Karpas-422 (cell line): ENCODE data around the gene PARP15. TPM values are rescaled to one million over a fixed set of nuclear protein-coding genes. Genes with fewer than 3 reads are reported as not detected.
"Not testable (repeated sequence)": the region's sequence is repeated elsewhere in the genome, so short reads cannot be mapped to it uniquely, and the experiment has no call there.

Experiments
- DNase-seq: peaks from one replicate; pipeline ENCODE4 v3.0.0-alpha.2; 2015
- H2AFZ ChIP-seq: fragments of 200-600 bp; sonication (generic); 2 replicates; pipeline ENCODE4 v1.6.1; 2014; ENCODE audit warnings: antibody characterized with exemption, low read length, mixed read lengths
- H3K27ac ChIP-seq: fragments of 200-600 bp; sonication (generic); 2 replicates; pipeline ENCODE4 v1.5.1; 2014; ENCODE audit warnings: mild to moderate bottlenecking, low read length, moderate library complexity
- H3K27me3 ChIP-seq: fragments of 200-600 bp; sonication (generic); 2 replicates; pipeline ENCODE4 v1.6.1; 2014; ENCODE audit warnings: low read length, mixed read lengths
- H3K36me3 ChIP-seq: fragments of 200-600 bp; sonication (generic); 2 replicates; pipeline ENCODE4 v1.6.1; 2014; ENCODE audit warnings: low read length, mixed read lengths; ENCODE audit not compliant: insufficient read depth
- H3K4me1 ChIP-seq: fragments of 200-600 bp; sonication (generic); 2 replicates; pipeline ENCODE4 v1.6.1; 2014; ENCODE audit warnings: mild to moderate bottlenecking, low read length, mixed read lengths
- H3K4me2 ChIP-seq: fragments of 200-600 bp; sonication (generic); 2 replicates; pipeline ENCODE4 v1.6.1; 2014; ENCODE audit warnings: low read length, low read depth, mild to moderate bottlenecking; ENCODE audit not compliant: poor library complexity, severe bottlenecking
- H3K4me3 ChIP-seq: fragments of 200-600 bp; sonication (generic); 2 replicates; pipeline ENCODE4 v1.5.1; 2014; ENCODE audit warnings: mild to moderate bottlenecking, antibody characterized with exemption, low read length, mixed read lengths
- H3K79me2 ChIP-seq: fragments of 200-600 bp; sonication (generic); 2 replicates; pipeline ENCODE4 v1.6.1; 2014; ENCODE audit warnings: mild to moderate bottlenecking, low read length, mixed read lengths
- H3K9ac ChIP-seq: fragments of 200-600 bp; sonication (generic); 2 replicates; pipeline ENCODE4 v1.6.0; 2014; ENCODE audit warnings: low read length
- H3K9me2 ChIP-seq: fragments of 200-600 bp; sonication (generic), shearing (Covaris generic); replicated peaks from 2 replicates; pipeline ENCODE4 v1.6.0; 2014; ENCODE audit warnings: mild to moderate bottlenecking, low read length, moderate library complexity; ENCODE audit not compliant: insufficient read depth
- H3K9me3 ChIP-seq: fragments of 300-700, 200-600 bp; sonication (generic); 2 replicates; pipeline ENCODE4 v1.6.1; 2014; ENCODE audit warnings: low read length, mixed read lengths
- H4K20me1 ChIP-seq: fragments of 200-600 bp; sonication (generic); 2 replicates; pipeline ENCODE4 v1.6.1; 2014; ENCODE audit warnings: mild to moderate bottlenecking, antibody characterized with exemption, low read length, low read depth; ENCODE audit not compliant: insufficient read depth
- total RNA-seq: library from RNA; depleted of rRNA; stranded (reverse); fragments of >200 nt; shearing (Covaris generic); gene quantifications from 2 replicates; pipeline ENCODE4 v1.2.3, GENCODE V29; 2014; ENCODE audit warnings: low replicate concordance

Gene PARP15
- total RNA-seq, 1 experiment from 2014 or later: 54.3 TPM

DNA sequence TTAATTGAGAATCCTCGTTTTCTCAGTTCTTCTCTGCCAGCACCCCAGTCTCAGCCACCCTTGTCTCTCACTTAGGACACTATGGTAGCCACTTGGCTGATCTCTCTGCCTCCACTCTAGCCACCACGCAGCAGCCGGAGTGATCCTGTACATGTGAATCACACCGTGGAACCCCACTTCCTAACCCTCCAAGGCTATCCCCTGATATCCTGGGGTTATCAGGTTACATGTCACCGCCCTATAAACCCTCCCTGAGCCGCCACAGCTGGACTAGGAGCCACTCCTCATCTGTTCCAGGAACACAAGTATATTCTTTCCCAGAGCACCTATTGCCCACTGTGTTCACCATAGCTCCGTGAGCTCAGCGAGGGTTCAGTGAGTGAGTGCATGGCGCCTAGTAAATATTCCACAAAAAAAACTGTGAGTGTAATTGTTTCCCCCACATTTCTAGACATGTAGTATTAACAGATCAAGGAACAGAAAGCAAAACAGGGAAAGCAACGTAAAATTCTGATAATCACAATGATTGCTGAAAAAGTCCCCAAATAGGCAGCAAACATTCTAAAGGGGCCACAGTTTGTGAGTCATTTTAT lies 102.5 kb downstream of the PARP15 start:
- peak overlapping the region; percentile 87 for H3K4me3 ChIP-seq
- peak overlapping the region; percentile 78 for H3K4me2 ChIP-seq
- DNase-seq: peak; percentile 50
- no peaks in the 10 kb centered on the region for H3K36me3 ChIP-seq
- H2AFZ ChIP-seq: peak overlapping the region; percentile 76
- no peaks in the 10 kb centered on the region for H3K27me3 ChIP-seq
- peak overlapping the region; percentile 82 for H3K9ac ChIP-seq
- peaks cover 4% of the 10 kb centered on the region; the same call in 1 of the 2 replicates for H3K79me2 ChIP-seq
- H3K9me3 ChIP-seq: no peaks in the 10 kb centered on the region
- H3K9me2 ChIP-seq: no peaks in the 10 kb centered on the region
- no peaks in the 10 kb centered on the region for H4K20me1 ChIP-seq
- peaks cover 41% of the 10 kb centered on the region for H3K4me1 ChIP-seq
- H3K27ac ChIP-seq: peak overlapping the region; percentile 11; the same call in 1 of the 2 replicates

DNA sequence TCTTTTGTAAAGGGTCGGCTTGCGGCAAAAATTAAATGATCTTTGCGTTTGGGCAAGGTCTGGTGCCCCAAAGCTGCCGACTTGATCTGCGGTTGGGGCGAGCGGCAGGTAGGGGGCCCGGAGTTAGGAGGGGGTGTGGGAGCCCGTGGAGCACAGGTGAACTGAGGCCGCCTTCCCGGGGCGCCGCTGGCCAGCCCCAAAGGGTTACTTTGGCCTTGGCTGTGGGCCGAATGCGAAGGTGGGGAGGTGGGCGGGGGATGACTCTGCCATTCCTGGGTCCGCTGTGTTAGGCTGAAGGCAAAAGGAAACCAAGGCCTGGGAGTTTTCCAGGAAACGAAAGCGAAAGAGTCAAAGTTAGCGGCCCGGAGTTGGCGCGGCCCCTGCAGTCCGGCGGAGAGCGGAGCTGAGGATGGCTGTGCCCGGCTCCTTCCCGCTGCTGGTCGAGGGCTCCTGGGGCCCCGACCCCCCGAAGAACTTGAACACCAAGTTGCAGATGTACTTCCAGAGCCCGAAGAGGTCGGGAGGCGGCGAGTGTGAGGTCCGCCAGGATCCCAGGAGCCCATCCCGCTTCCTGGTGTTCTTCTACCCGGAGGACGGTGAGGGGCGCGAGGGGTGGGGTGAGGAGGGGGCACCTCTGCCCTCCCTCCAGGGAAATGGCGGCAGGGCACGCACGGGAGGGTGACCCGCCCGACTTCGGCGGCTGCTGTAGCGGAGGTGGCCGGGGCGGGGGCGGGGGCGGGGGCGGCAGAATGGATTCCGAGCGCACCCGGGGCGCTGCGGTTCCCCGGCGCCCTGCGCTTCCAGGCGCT lies 103.2 kb downstream of the PARP15 start, which contains the start of gene PARP14:
PARP14 (plus strand) TSS at position 365 of the 809 bp plus-strand sequence; CDS start at position 410, 45 bp downstream.
- peaks cover 41% of the 10 kb centered on the region for H3K4me1 ChIP-seq
- H3K36me3 ChIP-seq: no peaks in the 10 kb centered on the region
- H3K4me2 ChIP-seq: peak within 1 kb of the TSS; percentile 78
- no peaks in the 10 kb centered on the region for H3K9me3 ChIP-seq
- H3K4me3 ChIP-seq: peak within 1 kb of the TSS; percentile 87
- H3K9ac ChIP-seq: peak within 1 kb of the TSS; percentile 82
- H3K27me3 ChIP-seq: no peaks in the 10 kb centered on the region
- no peaks in the 10 kb centered on the region for H3K9me2 ChIP-seq
- no peaks in the 10 kb centered on the region for H4K20me1 ChIP-seq
- H2AFZ ChIP-seq: peak within 1 kb of the TSS; percentile 92
- H3K79me2 ChIP-seq: peaks cover 4% of the 10 kb centered on the region; the same call in 1 of the 2 replicates
- DNase-seq: peak; percentile 72
- H3K27ac ChIP-seq: peak within 1 kb of the TSS; percentile 11; the same call in 1 of the 2 replicates

DNA sequence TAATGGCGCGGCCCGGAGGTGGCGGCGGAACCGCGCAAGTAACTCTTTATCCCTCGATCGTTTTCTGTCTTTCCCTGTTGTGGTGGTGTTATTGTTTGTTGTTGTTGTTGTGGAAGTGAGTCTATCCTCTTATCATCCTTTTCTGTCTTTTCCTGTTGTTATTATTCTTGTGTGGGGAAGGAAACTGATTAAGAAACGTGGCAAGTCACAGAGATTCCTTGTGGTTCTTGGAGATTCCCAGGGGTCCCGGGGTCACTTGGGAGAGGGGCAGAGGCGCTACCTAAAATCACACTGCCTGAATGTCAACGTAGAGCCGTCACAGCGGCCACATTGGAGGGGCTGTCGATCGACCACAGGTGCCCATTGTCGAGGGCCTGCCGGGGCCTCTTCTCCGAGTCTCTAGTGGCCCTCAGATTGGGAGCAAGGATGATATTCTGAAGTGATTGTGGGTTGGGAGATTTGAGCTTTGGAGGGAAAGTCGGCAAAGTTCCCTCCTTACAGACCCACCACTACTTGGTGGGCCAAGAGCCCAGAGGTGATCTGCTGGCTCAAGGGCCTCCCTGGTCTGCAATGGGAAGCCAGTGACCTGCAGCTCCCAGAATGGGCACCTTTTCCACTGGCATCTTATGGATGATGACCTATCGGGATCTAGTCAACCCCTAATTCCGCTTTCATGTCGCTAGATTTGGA lies 104.0 kb downstream of the PARP15 start:
- Histone ChIP-seq H3K4me2 (peak overlapping the region; percentile 78), H4K20me1 (no peaks in the 10 kb centered on the region), H3K9me3 (no peaks in the 10 kb centered on the region), H3K9ac (peak overlapping the region; percentile 82), H3K4me3 (peak overlapping the region; percentile 87), H3K27ac (peak overlapping the region; percentile 3; the same call in 1 of the 2 replicates), H3K27me3 (no peaks in the 10 kb centered on the region), H3K36me3 (no peaks in the 10 kb centered on the region), H3K79me2 (peaks cover 4% of the 10 kb centered on the region; the same call in 1 of the 2 replicates), H2AFZ (peak overlapping the region; percentile 92; the same call in 1 of the 2 replicates), H3K4me1 (peaks cover 41% of the 10 kb centered on the region), H3K9me2 (no peaks in the 10 kb centered on the region)
- DNase-seq: no peak

DNA sequence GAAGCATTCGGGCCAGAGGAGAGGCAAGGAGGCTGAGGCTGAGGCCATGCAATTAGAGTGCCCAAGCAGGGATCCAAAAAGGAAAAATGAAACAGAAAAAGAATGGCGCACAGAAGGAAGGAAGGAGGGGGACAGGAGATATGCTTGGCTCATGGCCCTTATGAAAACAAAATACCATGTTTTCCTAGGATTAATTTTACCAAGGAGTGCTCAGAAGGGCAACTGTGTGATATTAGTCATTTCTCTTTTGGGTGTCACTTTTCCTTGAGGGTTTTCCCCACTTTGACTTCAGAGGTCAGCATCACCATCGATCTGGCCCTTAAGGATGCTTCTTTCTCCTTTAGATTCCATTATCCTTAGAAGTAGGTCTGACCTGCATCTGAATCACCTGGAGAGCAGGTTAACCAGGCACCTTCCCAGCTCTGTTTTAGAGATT lies 104.5 kb downstream of the PARP15 start:
- Histone ChIP-seq H3K27ac (no peak overlapping the region), H3K27me3 (no peaks in the 10 kb centered on the region), H2AFZ (no peak overlapping the region), H3K4me2 (peak overlapping the region; percentile 78), H3K36me3 (no peaks in the 10 kb centered on the region), H3K9me2 (no peaks in the 10 kb centered on the region), H3K4me3 (peak overlapping the region; percentile 87), H3K9me3 (no peaks in the 10 kb centered on the region), H3K9ac (peak overlapping the region; percentile 82), H4K20me1 (no peaks in the 10 kb centered on the region), H3K4me1 (peaks cover 41% of the 10 kb centered on the region), H3K79me2 (peaks cover 4% of the 10 kb centered on the region; the same call in 1 of the 2 replicates)
- DNase-seq: no peak

DNA sequence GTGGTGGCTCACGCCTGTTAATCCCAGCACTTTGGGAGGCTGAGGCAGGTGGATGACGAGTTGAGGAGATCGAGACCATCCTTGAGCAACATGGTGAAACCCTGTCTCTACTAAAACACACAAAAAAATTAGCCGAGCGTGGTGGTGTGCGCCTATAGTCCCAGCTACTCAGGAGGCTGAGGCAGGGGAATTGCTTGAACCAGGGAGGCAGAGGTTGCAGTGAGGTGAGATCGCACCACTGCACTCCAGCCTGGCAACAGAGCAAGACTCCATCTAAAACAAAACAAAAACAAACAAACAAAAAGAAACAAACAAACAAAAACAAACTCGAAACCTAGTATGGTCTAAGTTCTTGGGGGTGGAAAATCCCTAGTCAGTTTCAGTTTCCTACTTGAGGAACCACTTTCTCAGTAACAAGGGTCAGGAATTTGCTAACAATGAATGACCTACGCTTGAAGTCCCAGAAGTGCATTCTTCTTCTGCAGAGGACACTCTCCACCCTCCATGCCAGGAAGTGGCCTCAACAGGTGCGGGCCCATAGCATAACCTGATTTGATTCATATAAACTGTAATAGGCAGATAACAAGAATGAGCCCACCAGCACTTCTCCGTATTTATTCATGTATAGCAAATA lies 105.4 kb downstream of the PARP15 start:
- not testable (repeated sequence) for H3K79me2 ChIP-seq, H3K27ac ChIP-seq, DNase-seq, H3K9me2 ChIP-seq, H2AFZ ChIP-seq, H3K9me3 ChIP-seq, H3K4me3 ChIP-seq, H3K27me3 ChIP-seq, H3K9ac ChIP-seq, H4K20me1 ChIP-seq, H3K36me3 ChIP-seq
- Histone ChIP-seq H3K4me2 (peak overlapping the region; percentile 12), H3K4me1 (peaks cover 41% of the 10 kb centered on the region)

DNA sequence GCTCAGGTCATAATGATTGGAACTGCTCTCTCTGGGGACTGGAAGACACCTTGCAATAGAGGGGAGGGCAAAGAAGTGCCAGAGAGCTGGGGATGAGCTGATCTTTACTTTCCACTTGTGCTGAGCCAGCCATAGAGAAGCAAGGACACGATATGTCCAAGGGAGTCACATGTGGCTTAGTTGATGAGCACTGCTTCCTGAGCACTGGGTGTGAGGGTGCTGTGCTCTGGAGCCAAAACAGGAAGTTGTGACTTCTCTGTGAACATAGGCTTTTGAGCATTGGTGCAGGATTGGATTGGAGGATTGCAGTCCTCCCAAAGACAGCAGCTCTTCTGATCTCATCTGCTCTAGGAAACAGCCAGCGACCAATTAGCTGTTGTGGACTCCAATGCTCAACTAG lies 109.8 kb downstream of the PARP15 start:
- Histone ChIP-seq H3K9ac (no peak overlapping the region), H3K9me3 (no peaks in the 10 kb centered on the region), H2AFZ (no peak overlapping the region), H3K4me3 (no peak overlapping the region), H3K27ac (no peak overlapping the region), H4K20me1 (no peaks in the 10 kb centered on the region), H3K79me2 (no peaks in the 10 kb centered on the region), H3K4me1 (peaks cover 13% of the 10 kb centered on the region), H3K36me3 (no peaks in the 10 kb centered on the region), H3K4me2 (no peak overlapping the region), H3K27me3 (no peaks in the 10 kb centered on the region), H3K9me2 (no peaks in the 10 kb centered on the region)
- DNase-seq: peak; percentile 11
